PC-3 (cell line): ENCODE data around the gene TTK.
"Not testable (repeated sequence)": the region's sequence is repeated elsewhere in the genome, so short reads cannot be mapped to it uniquely, and the experiment has no call there.

Experiments
- CTCF ChIP-seq: fragments of 300-600 bp; sonication (generic); conservative IDR thresholded peaks from 2 replicates; pipeline ENCODE4 v1.5.1; 2017; ENCODE audit warnings: antibody characterized with exemption, low read depth, mild to moderate bottlenecking, low read length
- EZH2 ChIP-seq: fragments of 300-600 bp; sonication (generic); IDR thresholded peaks from one replicate; pipeline ENCODE4 v1.6.1; 2017; ENCODE audit warnings: antibody characterized with exemption, mild to moderate bottlenecking, low read length; ENCODE audit not compliant: unreplicated experiment

- TF ChIP-seq EZH2, CTCF: not testable (repeated sequence)
These were observed 66.0 kb downstream of the TTK start for GRCh38 chr6:80070431-80070830.
